Glomerular visceral epithelial cell (primary cell): ENCODE measurements around the gene ITFG1.
"Not testable (repeated sequence)": the region's sequence is repeated elsewhere in the genome, so short reads cannot be mapped to it uniquely, and the experiment has no call there.

Source experiments
- DNase-seq: peaks from one replicate; pipeline ENCODE4 v3.0.0-alpha.2; 2016; ENCODE audit errors: extremely low spot score

The ITFG1 gene

DNA sequence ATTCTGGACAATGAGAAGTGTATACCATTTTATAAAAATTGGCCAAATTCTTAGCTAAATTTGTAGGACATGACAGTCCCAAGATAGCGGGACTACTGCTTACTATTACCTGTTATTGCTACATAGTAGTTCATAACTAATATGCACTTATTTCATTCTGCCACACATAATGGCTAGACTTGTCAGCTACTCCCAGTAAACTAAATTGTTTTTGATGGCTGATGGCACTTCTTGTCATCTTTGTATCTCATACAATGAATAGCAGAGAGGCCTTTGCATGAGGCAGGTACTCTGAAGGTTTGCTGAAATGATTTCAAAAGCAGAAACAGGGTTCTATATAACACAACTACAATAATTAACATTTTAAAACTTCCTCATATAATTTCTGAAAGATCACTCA lies 44.0 kb downstream of the ITFG1 start:
- DNase-seq = no peak

GRCh38 chr16:47413041-47413440 lies 47.8 kb downstream of the ITFG1 start:
- DNase-seq = no peak

- DNase-seq = no peak
Measured at GRCh38 chr16:47408491-47408890, 52.4 kb downstream of the ITFG1 start.

GRCh38 chr16:47395733-47396498 lies 64.9 kb downstream of the ITFG1 start:
- DNase-seq = no peak

DNA sequence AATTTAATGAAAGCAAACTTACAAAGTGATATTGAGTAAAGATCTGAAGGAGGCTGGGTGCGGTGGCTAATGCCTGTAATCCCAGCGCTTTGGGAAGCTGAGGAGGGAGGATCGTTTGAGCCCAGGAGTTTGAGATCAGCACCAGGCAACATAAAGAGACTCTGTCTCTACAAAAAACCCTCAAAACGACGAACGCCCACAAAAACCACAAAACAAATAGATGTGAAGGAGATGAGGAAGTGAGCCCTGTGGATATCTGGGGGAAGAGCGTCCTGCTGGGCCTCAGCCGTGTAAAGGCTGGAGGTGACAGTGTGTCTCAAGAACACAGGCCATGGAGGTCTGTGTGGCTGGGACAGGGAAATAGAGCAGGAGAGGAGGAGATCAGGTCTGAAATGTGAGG lies 68.8 kb downstream of the ITFG1 start:
- peak; percentile 29 for DNase-seq

GRCh38 chr16:47388705-47389104 lies 72.2 kb downstream of the ITFG1 start:
- no peak for DNase-seq

DNA sequence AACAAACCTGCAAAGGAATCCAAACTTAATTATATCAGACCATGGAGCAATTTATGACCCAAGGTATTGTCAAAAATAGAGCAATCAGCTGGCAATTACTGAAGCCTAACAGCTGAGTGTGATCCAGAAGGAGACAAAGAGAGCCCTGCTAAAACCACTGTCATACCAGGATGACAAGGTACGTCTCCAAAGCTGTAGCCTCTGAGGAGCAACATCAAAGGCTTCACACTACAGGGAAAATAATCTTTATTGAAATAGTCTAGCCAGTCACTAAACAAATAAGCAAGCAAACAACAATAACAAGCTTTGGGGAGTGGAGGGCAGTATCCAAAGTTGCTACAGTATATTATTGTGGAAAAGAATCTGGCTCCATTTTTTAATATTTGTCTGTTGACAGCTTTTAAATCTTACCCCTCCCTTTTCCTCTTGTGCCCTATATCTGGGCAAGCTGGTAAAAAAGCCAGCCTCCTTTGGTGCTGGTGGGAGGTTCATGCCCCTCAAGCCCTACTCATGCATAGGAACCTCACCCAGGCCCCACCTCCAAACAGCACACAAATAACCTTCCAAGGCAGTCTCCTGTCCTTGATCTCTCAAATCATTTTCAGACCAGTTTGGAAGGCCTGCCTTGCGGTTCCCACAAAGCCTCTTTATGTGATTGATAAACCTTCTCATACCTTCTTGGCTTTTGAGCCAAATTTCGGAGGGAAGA lies 73.7 kb downstream of the ITFG1 start:
- DNase-seq = no peak

DNA sequence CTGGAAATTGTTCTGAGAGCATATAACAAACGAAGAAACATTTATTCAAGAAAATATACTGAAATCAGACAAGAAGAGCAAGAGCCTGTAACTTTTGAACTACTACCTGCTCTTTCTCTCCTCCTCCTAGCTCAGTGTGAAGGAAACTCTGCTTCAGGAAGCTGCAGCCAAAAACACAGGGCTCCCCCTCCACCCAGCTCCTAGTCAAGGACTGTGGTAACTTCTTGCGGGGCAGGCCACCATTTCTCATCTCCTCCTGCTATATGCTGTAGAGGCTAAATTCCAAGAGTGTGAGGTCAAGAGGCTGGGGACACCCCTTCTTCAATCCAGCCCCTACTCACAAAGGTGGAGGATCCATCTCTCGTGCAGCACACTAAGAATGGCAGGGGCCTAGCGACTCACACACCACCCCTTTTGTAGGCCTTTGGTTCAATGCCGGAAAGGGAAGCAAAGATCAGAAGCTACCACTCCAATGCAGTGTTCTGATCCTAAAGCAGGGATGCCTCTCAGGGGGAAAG lies 74.6 kb downstream of the ITFG1 start:
- DNase-seq = no peak

GRCh38 chr16:47382362-47382761 lies 78.5 kb downstream of the ITFG1 start:
- DNase-seq = no peak

DNA sequence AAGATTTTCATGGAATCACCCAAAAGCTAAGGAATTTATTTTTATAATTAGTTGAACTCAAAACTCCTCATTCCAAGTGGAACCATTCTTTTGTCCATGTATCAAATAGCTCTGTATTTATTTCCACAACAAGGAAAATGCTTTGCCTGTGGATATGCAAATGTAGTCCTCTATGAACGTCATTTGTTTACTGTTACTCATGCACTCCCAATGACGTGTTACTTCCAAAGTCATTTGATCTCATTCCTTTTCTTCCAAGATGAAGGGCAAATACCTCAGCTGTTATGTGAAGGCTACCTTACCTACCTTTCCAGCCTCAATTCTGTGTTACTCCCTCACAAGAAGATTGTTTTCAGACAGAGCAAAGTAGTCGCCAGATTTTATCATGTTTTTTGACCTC lies 83.7 kb downstream of the ITFG1 start:
- no peak for DNase-seq

DNA sequence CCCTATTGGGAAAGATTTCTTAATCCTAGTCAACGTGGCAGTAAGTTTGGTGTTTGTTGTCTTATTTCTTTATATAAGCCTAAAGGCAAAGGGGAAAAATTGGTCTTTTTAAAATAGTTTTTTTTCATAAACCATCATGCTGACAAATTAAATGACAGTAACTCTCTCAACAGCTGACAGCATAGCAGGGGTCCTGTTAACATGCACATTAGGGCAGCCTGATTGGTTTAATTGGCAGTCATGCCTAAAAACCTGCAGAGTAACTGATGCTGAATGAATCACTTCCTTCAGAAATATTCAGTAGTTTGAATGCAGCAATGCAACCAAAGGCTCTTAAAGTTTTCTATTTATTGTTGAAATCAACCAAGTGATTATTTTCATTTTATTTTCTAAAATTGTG lies 85.4 kb downstream of the ITFG1 start:
- no peak for DNase-seq

DNA sequence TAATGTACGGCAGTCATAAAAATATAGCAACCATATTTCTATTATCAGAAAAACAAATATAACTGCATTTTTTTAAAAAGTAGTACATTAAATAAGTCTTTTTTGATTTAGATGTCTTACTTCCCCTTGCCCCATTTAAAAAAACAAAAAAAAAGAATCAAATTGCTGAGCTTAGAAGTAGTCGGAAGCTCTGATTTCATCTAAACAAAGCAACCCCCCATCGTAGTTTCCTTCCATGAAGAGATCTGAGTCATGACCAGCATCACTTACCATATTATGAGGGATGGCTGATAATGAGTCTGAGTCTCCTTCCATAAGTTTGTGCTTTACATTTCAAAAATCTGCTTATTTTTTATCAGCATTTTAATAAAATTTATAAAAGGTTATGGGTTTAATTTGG lies 86.2 kb downstream of the ITFG1 start:
- no peak for DNase-seq

GRCh38 chr16:47371271-47372014 lies 89.4 kb downstream of the ITFG1 start:
- peak; percentile 13 for DNase-seq

GRCh38 chr16:47370536-47370935 lies 90.3 kb downstream of the ITFG1 start:
- no peak for DNase-seq

DNA sequence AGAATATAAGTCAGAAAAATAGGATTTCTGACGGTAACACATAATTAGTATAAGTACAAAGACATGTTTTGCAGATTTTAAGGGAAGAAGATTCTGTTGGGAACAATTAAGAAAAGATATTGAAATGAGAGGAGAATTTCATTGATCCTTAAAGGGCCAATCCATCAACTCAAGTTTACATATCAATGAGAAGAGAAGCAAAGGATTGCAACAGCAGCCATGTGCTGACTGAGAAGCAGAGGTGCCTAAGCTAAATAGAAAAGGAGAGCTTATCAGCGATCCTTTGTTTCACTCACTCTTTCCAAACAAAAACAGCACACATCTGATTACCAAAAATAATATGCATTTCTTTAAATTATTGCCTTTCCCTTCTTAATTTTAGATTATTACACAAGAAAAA lies 94.6 kb downstream of the ITFG1 start:
- DNase-seq = no peak

GRCh38 chr16:47363761-47364160 lies 97.1 kb downstream of the ITFG1 start:
- no peak for DNase-seq

DNA sequence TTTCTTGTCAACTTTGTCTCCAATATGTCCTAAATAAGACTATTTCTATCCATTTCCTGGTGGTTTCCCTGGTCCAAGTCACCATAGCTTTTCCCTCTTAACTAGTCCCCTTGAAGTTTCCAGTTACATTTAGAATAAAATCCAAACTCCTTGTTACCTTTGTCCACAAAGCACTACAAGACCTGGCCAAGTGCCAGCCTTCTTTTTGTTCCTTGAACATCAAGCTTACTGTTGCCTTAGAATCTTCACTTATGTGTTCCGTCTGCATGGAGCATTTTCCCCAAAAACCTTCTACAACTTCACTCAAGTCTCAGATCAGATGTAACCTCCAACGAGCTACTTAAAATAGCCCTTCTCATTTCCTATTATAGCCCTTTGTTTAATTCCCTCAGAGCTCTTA lies 101.4 kb downstream of the ITFG1 start:
- peak; percentile 1 for DNase-seq

DNA sequence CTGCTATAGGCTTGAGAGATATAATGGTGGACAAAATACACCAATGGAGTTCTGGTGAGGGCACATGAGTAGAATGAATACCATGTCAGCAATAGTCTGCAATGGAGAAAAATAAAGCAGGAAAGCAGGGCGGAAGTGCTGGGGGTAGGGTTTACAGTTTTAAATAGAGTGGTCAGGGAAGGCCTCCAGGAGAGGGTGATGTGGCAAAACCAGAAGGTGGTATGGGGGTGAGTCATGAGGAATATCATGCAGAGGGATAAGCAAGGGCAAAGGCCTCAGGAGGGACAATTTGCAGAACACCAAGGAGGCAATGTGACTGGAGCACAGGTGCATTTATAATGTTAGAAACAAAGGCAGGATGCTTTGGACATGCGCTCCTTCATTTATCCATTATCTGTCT lies 102.0 kb downstream of the ITFG1 start:
- DNase-seq = peak; percentile 41

GRCh38 chr16:47349029-47349428 lies 111.8 kb downstream of the ITFG1 start:
- DNase-seq = not testable (repeated sequence)

DNA sequence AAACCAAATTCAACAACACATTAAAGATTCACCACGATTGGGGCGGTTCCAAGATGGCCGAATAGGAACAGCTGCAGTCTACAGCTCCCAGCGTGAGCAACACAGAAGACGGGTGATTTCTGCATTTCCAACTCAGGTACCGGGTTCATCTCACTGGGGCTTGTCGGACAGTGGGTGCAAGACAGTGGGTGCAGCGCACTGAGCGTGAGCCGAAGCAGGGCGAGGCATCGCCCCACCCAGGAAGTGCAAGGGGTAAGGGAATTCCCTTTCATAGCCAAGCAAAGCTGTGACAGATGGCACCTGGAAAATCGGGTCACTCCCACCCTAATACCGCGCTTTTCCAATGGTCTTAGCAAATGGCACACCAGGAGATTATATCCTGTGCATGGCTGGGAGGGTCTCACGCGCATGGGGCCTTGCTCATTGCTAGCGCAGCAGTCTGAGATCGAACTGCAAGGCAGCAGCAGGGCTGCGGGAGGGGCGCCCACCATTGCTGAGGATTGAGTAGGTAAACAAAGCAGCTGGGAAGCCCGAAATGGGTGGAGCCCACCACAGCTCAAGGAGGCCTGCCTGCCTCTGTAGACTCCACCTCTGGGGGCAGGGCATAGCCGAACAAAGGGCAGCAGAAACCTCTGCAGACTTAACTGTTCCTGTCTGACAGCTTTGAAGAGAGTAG lies 113.7 kb downstream of the ITFG1 start:
- not testable (repeated sequence) for DNase-seq

- DNase-seq = no peak
Measured at GRCh38 chr16:47342055-47342454, 118.8 kb downstream of the ITFG1 start.

GRCh38 chr16:47330562-47330961 lies 130.3 kb downstream of the ITFG1 start:
- not testable (repeated sequence) for DNase-seq
